Esophagus muscularis mucosa (tissue), 4 donors: ENCODE results near the gene GPATCH4.
A peak's percentile ranks its signal among the peaks of the same experiment; 100 is the strongest.

Experiments used
- EP300 ChIP-seq: sonication (generic); formaldehyde crosslinking; IDR thresholded peaks from one replicate; pipeline ENCODE4 v1.6.1; 2017; ENCODE audit warnings: antibody characterized with exemption
- POLR2A ChIP-seq: fragments of 450-650 bp; IDR thresholded peaks from one replicate; pipeline ENCODE4 v1.6.1; 2017; ENCODE audit warnings: antibody characterized with exemption, moderate library complexity, mild to moderate bottlenecking, low read depth
- TF ChIP-seq, protein P1 (sequence below), 3 experiments: fragments of 200-600 bp in 2 of 3; fragments of 450-650 bp in 1 of 3; sonication (generic) in 2 of 3; IDR thresholded peaks; one replicate each; pipeline ENCODE4 v1.5.1; 2017 to 2019; ENCODE audit warnings: antibody characterized with exemption in 3 of 3, mild to moderate bottlenecking in 2 of 3, moderate library complexity in 1 of 3

GRCh38 chr1:156623946-156624813 is 22.9 kb upstream of the GPATCH4 start:
- TF ChIP-seq, protein P1, sequence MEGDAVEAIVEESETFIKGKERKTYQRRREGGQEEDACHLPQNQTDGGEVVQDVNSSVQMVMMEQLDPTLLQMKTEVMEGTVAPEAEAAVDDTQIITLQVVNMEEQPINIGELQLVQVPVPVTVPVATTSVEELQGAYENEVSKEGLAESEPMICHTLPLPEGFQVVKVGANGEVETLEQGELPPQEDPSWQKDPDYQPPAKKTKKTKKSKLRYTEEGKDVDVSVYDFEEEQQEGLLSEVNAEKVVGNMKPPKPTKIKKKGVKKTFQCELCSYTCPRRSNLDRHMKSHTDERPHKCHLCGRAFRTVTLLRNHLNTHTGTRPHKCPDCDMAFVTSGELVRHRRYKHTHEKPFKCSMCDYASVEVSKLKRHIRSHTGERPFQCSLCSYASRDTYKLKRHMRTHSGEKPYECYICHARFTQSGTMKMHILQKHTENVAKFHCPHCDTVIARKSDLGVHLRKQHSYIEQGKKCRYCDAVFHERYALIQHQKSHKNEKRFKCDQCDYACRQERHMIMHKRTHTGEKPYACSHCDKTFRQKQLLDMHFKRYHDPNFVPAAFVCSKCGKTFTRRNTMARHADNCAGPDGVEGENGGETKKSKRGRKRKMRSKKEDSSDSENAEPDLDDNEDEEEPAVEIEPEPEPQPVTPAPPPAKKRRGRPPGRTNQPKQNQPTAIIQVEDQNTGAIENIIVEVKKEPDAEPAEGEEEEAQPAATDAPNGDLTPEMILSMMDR (IDR thresholded peaks at IDR 0.05): peak in 2 of 3 experiments; percentile 3 to 40
- TF ChIP-seq EP300: no peak
- no peak for TF ChIP-seq POLR2A
